LNCaP clone FGC (cell line): ENCODE results near the gene NDUFA6.
A peak's percentile ranks its signal among the peaks of the same experiment; 100 is the strongest.
"Not testable (repeated sequence)": the region's sequence is repeated elsewhere in the genome, so short reads cannot be mapped to it uniquely, and the experiment has no call there.

ENCODE experiments used
- DNase-seq: peaks from one replicate; pipeline ENCODE4 v3.0.0-alpha.2; 2011; ENCODE audit warnings: low read depth
- H3K4me3 ChIP-seq: 2 replicates; pipeline ENCODE4 v1.5.1; 2011; ENCODE audit warnings: mild to moderate bottlenecking, low read depth, low read length, control low read depth
- CTCF ChIP-seq: IDR thresholded peaks from 2 replicates; pipeline ENCODE4 v1.5.1; 2012; ENCODE audit warnings: mild to moderate bottlenecking; ENCODE audit not compliant: control insufficient read depth, insufficient read depth; ENCODE audit errors: extremely low read depth

Gene NDUFA6

DNA sequence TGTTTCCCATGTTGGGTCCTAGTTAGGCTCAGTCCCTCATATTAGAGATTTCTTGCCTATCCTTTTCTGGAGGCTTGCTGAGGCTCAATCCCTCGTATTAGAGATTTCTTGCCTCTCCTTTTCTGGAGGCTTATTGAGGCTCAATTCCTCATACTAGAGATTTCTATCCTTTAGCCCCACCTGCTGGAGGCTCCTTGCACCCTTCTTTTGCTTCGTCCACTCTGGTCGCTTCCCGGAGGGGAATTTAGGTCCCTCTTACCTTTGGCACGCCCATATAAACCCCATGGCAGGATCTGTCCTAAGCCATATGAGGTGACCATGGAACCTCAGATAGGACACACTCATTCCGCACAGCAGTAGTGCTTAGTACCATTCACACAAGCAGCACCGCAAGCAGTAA lies 24.1 kb upstream of the NDUFA6 start:
- no peak overlapping the region for H3K4me3 ChIP-seq
- no peak for TF ChIP-seq CTCF
- DNase-seq = no peak

- peak; percentile 16; the same call in 1 of the 2 replicates for TF ChIP-seq CTCF
- not testable (repeated sequence) for H3K4me3 ChIP-seq, DNase-seq
Measured at GRCh38 chr22:42112793-42113192, 22.2 kb upstream of the NDUFA6 start.

DNA sequence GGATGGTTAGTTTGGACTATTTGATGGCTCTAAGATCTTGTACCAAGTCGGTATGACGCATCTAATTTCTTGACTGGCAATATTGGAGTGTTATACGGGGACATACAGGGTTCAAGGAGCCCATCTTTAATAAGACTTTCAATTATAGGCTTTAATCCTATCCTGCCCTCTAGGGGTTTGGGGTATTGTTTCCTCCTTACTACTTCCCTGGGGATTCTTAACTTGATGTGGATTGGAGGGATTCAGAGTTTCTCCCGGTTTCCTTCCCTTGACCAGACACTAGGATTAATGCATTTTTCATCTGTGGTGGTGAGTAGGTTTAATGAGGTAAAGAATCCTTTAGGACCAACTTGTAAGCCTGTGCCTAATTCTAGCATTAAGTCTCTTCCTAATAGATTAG lies 21.2 kb upstream of the NDUFA6 start:
- no peak overlapping the region for H3K4me3 ChIP-seq
- TF ChIP-seq CTCF = no peak
- DNase-seq = no peak

DNA sequence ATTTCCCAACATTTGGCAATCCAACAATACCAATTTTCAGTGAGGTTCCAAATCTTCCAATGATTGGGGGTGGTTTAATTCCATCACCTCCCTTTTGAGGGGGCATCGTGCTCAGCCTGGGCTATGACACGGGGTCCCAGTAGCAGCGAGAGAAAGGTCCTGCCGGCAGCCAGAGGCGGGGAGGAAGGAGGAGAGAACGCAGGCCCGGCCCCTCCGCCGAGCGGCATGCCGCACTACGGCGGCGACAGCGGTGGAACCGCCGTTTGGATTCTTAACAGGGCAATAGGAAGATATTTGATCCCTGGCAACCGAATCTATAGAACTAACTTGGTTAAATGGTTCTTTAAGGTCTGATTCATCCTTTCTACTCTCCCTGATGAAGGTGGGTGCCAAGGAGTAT lies 18.3 kb upstream of the NDUFA6 start:
- no peak overlapping the region for H3K4me3 ChIP-seq
- TF ChIP-seq CTCF = no peak
- no peak for DNase-seq

- not testable (repeated sequence) for DNase-seq, H3K4me3 ChIP-seq
Measured at GRCh38 chr22:42104332-42104860, 13.8 kb upstream of the NDUFA6 start.

GRCh38 chr22:42101199-42101598 lies 10.6 kb upstream of the NDUFA6 start:
- no peak for DNase-seq
- TF ChIP-seq CTCF = no peak
- H3K4me3 ChIP-seq = no peak overlapping the region

GRCh38 chr22:42091455-42091782 lies 847 bp upstream of the NDUFA6 start:
- TF ChIP-seq CTCF = no peak
- peak overlapping the region; percentile 85 for H3K4me3 ChIP-seq
- peak; percentile 6 for DNase-seq
